ENCODE measurements around the gene CNTNAP1. TPM values are rescaled to one million over a fixed set of nuclear protein-coding genes. Genes with fewer than 3 reads are reported as not detected.

Gene CNTNAP1
- polyA plus RNA-seq, 1 experiment: 90.6 TPM

- Histone ChIP-seq H3K4me3 (ENCODE audit: low read depth, low read length) (no peak overlapping the region), H3K27me3 (ENCODE audit: control insufficient read depth, insufficient read depth, low read length) (no peaks in the 10 kb centered on the region), H3K36me3 (ENCODE audit: control insufficient read depth, insufficient read depth, low read length) (peaks cover 42% of the 10 kb centered on the region)
- CTCF ChIA-PET: interaction anchor here (1.1 to 1.7 kb wide), 2 partner anchors 55 to 112 kb away, joined by 3 to 5 read pairs; no protein-coding TSS in a partner anchor
- POLR2A ChIA-PET: no interaction called here
- no peak for DNase-seq (ENCODE audit: low read depth)
- no peak for TF ChIP-seq CTCF (IDR thresholded peaks at IDR 0.05; ENCODE audit: insufficient read depth, low read depth, low read length)
Measured at GRCh38 chr17:42708588-42708987, 26.3 kb downstream of the CNTNAP1 start.

DNA sequence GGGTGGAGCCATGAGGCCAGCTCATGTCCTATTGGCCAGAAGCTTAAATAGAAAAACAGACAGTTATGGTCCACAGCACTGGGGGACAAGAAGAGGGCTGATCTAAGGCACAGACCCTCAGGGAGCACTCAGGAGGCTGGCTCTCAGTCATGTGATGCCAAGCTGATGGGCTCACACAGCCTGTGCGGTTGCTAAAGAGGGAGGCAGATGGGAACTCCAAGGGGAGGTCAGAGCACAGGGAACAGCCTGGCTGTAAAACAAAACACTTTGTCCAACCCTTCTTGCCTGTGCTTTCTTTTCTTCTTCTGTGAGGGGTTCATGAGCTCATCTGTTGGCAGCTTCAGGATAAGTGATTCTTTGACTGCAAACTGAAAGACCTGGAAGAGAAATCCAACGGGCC, 27.2 kb downstream of the CNTNAP1 start:
- peaks cover 38% of the 10 kb centered on the region for H3K36me3 ChIP-seq (ENCODE audit: control insufficient read depth, insufficient read depth, low read length)
- no peak overlapping the region for H3K4me3 ChIP-seq (ENCODE audit: low read depth, low read length)
- CTCF ChIA-PET: interaction anchor here (0.9 to 1.7 kb wide), 4 partner anchors 10 to 111 kb away, joined by 3 to 6 read pairs (median 4); no protein-coding TSS in a partner anchor
- no peaks in the 10 kb centered on the region for H3K27me3 ChIP-seq (ENCODE audit: control insufficient read depth, insufficient read depth, low read length)
- TF ChIP-seq CTCF (IDR thresholded peaks at IDR 0.05; ENCODE audit: insufficient read depth, low read depth, low read length): no peak
- POLR2A ChIA-PET: no interaction called here
- DNase-seq (ENCODE audit: low read depth): no peak

GRCh38 chr17:42720996-42721583, 38.8 kb downstream of the CNTNAP1 start:
- CTCF ChIA-PET: interaction anchor here (2.0 kb wide), 1 partner anchor 42 kb away, joined by 14 read pairs; the partner anchor contains the start of gene RAMP2
- peaks cover 20% of the 10 kb centered on the region for H3K36me3 ChIP-seq (ENCODE audit: control insufficient read depth, insufficient read depth, low read length)

DNA sequence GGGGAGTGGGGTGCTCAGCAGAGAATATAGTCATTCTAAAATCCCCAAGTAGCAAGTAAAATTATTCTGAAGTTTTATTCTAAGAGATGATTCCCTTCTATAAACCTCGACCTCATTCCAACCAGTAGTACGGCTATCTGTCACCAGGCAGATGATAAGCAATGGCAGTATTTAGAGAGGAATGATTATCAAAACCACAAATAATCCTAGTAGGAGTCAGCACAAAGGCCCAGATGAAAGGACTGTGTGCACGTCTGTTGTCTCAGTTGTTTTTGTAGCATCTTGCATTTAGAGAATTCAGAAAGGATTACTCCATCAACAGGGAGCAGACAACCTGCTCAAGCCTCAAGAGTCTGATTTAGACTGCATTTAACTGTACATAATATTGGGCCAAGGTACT, 41.3 kb downstream of the CNTNAP1 start:
- POLR2A ChIA-PET: no interaction called here
- no peak for TF ChIP-seq CTCF (IDR thresholded peaks at IDR 0.05; ENCODE audit: insufficient read depth, low read depth, low read length)
- H3K4me3 ChIP-seq (ENCODE audit: low read depth, low read length): no peak overlapping the region
- CTCF ChIA-PET: interaction anchor here (1.2 to 1.6 kb wide), 2 partner anchors 101 to 205 kb away, joined by 3 to 8 read pairs; partner anchors contain the start of gene BECN1
- DNase-seq (ENCODE audit: low read depth): no peak
- peaks cover 14% of the 10 kb centered on the region for H3K36me3 ChIP-seq (ENCODE audit: control insufficient read depth, insufficient read depth, low read length)
- no peaks in the 10 kb centered on the region for H3K27me3 ChIP-seq (ENCODE audit: control insufficient read depth, insufficient read depth, low read length)

More at GRCh38 chr17:42720996-42721583, 38.8 kb downstream of the CNTNAP1 start:
- POLR2A ChIA-PET: no interaction called here
- peak; percentile 66 for TF ChIP-seq CTCF (IDR thresholded peaks at IDR 0.05; ENCODE audit: insufficient read depth, low read depth, low read length)
- Histone ChIP-seq H3K4me3 (ENCODE audit: low read depth, low read length) (no peak overlapping the region), H3K27me3 (ENCODE audit: control insufficient read depth, insufficient read depth, low read length) (no peaks in the 10 kb centered on the region)
- no peak for DNase-seq (ENCODE audit: low read depth)

GRCh38 chr17:42725143-42725542, 42.8 kb downstream of the CNTNAP1 start:
- Histone ChIP-seq H3K4me3 (ENCODE audit: low read depth, low read length) (no peak overlapping the region), H3K36me3 (ENCODE audit: control insufficient read depth, insufficient read depth, low read length) (peaks cover 10% of the 10 kb centered on the region), H3K27me3 (ENCODE audit: control insufficient read depth, insufficient read depth, low read length) (no peaks in the 10 kb centered on the region)
- no peak for TF ChIP-seq CTCF (IDR thresholded peaks at IDR 0.05; ENCODE audit: insufficient read depth, low read depth, low read length)
- ChIA-PET POLR2A (no interaction called here), CTCF (interaction anchor here (0.9 to 1.6 kb wide), 5 partner anchors 15 to 138 kb away, joined by 3 to 8 read pairs (median 3); partner anchors contain the start of genes BECN1 and RAMP2)
- no peak for DNase-seq (ENCODE audit: low read depth)
